A549 treated with Mapracorat at 1 μM for 4 hours (cell line): Measurements from ENCODE around the gene NF2. TPM values are rescaled to one million over a fixed set of nuclear protein-coding genes. Genes with fewer than 3 reads are reported as not detected.

Experiments
- total RNA-seq: library from RNA; stranded (reverse); fragments of 200-300 nt; extraction: Qiagen RNA extraction; gene quantifications from 5 replicates; pipeline ENCODE4 v1.2.3, GENCODE V29; 2022

Gene NF2
- 10.0 to 15.9 TPM (median 12.2 TPM) in 5 replicates for total RNA-seq

DNA sequence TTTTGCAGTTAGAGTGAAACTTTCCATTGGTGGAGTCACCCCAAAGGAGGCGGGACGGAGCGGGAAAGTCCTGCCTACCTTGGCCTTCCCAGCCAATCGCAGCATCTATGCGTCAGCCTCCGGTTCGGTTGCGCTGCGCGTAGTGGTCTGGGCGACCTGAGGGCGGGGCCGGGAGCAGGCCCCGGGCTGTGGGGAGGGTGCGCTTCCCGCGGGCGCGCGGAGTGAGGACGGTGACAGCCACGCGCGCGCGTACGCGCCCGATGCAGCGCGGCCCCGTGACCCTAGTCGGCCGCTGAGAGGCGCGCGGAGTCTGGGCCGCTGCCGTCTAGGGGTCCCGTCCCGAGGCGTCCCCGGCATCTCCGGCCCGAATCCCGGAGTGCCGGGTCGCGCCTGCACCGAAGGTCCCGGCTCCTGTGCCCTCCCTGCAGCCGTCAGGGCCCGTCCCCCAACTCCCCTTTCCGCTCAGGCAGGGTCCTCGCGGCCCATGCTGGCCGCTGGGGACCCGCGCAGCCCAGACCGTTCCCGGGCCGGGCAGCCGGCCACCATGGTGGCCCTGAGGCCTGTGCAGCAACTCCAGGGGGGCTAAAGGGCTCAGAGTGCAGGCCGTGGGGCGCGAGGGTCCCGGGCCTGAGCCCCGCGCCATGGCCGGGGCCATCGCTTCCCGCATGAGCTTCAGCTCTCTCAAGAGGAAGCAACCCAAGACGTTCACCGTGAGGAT, at the start of gene NF2:
Gene NF2, plus strand, starts transcription at position 276 of the 718 bp plus-strand sequence. Its CDS starts 366 bp downstream, at position 642.

DNA sequence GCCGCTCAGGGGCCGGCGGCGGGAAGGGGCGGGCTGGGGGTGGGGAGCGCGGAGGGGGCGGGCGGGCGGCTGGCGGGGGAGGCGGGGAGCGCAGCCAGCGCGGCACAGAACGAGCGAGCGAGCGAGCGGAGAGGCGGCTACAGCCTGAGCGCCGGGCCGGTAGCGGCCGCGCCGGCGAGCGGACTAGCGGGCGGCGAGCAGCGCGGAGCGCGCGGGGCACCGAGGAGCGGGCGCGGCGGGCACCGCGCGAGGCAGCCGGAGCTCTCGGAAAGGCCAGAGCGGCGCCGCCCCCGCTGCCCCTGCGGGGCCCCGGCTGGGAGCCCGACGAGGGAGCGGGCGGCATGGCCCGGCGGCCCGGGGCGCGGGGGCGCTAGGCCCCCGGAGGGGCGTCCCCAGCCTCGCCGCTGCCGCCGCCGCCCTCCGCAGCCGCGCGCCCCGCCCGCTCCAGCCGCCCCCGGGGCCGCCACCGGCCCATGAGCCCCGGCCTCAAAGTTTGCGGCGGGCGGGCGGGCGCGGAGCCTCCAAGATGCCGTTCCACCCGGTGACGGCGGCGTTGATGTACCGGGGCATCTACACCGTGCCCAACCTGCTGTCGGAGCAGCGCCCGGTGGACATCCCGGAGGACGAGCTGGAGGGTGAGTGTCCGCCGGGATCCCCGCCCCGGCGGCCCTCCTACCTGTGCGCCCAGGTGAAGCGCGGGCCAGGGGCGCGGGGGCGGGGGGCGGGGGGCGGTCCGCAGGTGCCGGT, 116.6 kb downstream of the NF2 start, which contains the start of gene CABP7:
Gene CABP7, plus strand, starts transcription at position 105 of the 747 bp plus-strand sequence. Its CDS starts 422 bp downstream, at position 527.

Other genes with a start within 250 kb of the NF2 start
- gene AP1B1, start 215.1 kb upstream of the NF2 start, total RNA-seq: 21.8 to 27.4 TPM (median 26.3 TPM) in 5 replicates
- not detected in 5 replicates for gene RFPL1, start 165.1 kb upstream of the NF2 start, total RNA-seq
- 0.03 to 0.16 TPM (median 0.09 TPM) in 5 replicates for gene NEFH, start 123.4 kb upstream of the NF2 start, total RNA-seq
- 27.3 to 34.6 TPM (median 32.0 TPM) in 5 replicates for gene THOC5, start 49.9 kb upstream of the NF2 start, total RNA-seq
- 57.5 to 64.9 TPM (median 63.0 TPM) in 5 replicates for gene NIPSNAP1, start 22.5 kb upstream of the NF2 start, total RNA-seq
- gene CABP7, start 116.4 kb downstream of the NF2 start, total RNA-seq: 0.08 to 0.27 TPM (median 0.10 TPM) in 5 replicates
- 13.7 to 21.4 TPM (median 19.1 TPM) in 5 replicates for gene ZMAT5, start 163.4 kb downstream of the NF2 start, total RNA-seq
- gene UQCR10, start 163.7 kb downstream of the NF2 start, total RNA-seq: 107 to 127 TPM (median 118 TPM) in 5 replicates
- gene ASCC2, start 234.6 kb downstream of the NF2 start, total RNA-seq: 26.1 to 30.4 TPM (median 28.1 TPM) in 5 replicates